ENCODE results near the gene ANKRD7. TPM values are rescaled to one million over a fixed set of nuclear protein-coding genes. Genes with fewer than 3 reads are reported as not detected.

ANKRD7 gene
- total and polyA plus RNA-seq, 8 donors, result 0.58 to 2.5 (median 1.9) TPM

DNA sequence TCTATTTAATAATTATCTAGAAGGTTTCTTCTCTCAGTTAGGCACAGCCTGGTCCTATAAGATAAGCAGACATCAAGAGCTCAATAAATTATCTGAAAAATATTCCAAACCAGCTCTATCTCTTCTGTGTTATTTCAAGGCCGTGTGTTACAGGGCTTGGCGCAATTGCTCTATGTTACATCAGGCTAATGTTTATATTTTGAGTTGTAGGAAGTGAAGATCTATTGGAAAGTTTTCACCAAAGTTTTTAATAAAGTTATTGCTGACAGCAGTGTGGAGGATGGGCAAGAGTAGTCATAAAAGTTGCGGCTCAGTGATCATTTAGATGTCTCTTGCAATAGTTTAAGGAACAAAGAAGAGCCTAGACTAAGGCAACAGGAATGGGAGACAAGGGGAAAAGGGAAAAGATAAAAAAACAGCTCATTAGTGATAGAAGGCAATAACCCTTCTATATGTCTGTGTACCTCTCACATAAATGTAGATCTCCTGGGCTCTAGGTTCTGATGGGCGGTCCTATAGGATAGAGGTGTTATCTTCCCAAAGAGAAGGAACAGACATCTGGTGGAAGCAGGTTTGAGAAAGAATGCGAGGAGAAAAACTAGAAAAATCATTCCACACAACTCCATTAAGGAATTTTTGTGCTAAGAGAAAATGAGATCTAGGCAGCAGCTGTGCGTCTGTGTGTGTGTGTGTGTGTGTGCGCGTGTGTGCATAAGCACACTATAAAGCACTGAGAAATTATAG, 5.9 kb upstream of the ANKRD7 start:
- no peaks in the 10 kb centered on the region for H3K9me3 ChIP-seq
- TF ChIP-seq, protein P1, sequence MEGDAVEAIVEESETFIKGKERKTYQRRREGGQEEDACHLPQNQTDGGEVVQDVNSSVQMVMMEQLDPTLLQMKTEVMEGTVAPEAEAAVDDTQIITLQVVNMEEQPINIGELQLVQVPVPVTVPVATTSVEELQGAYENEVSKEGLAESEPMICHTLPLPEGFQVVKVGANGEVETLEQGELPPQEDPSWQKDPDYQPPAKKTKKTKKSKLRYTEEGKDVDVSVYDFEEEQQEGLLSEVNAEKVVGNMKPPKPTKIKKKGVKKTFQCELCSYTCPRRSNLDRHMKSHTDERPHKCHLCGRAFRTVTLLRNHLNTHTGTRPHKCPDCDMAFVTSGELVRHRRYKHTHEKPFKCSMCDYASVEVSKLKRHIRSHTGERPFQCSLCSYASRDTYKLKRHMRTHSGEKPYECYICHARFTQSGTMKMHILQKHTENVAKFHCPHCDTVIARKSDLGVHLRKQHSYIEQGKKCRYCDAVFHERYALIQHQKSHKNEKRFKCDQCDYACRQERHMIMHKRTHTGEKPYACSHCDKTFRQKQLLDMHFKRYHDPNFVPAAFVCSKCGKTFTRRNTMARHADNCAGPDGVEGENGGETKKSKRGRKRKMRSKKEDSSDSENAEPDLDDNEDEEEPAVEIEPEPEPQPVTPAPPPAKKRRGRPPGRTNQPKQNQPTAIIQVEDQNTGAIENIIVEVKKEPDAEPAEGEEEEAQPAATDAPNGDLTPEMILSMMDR (IDR thresholded peaks at IDR 0.05), result no peak
- H3K27ac ChIP-seq, result no peak overlapping the region
- H3K36me3 ChIP-seq, result no peaks in the 10 kb centered on the region
- intact Hi-C loops (cut with DNase I), result no loop called here
- peaks cover 0 to 13% of the 10 kb centered on the region in 2 donors for H3K27me3 ChIP-seq
- no peak for ATAC-seq
- H3K4me1 ChIP-seq, result peaks cover 0 to 5% of the 10 kb centered on the region in 2 donors
- H3K4me3 ChIP-seq, result no peak overlapping the region
- no peak for DNase-seq

DNA sequence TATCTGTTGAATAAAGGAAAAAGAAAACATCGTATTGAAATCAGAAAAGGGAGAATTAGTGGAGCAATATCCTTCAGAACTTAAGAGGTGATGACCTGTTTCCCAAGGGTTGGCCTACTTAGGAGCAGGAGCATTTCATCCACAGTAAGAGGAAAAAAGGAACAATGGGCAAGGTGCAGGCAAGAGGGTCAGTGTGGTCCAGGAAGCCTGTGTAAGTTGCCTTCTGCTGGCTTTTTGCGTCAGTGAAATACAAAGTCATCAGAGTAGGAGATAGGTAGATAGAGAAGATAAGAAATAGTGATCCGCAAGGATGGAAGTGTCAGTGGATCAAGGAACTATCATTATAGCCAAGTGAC, 5.4 kb upstream of the ANKRD7 start:
- H3K36me3 ChIP-seq, result no peaks in the 10 kb centered on the region
- H3K4me3 ChIP-seq, result no peak overlapping the region
- H3K9me3 ChIP-seq, result no peaks in the 10 kb centered on the region
- ATAC-seq, result no peak
- TF ChIP-seq, protein P1 (IDR thresholded peaks at IDR 0.05), result no peak
- no peak overlapping the region for H3K27ac ChIP-seq
- H3K4me1 ChIP-seq, result peaks cover 0 to 4% of the 10 kb centered on the region in 2 donors
- H3K27me3 ChIP-seq, result peaks cover 0 to 9% of the 10 kb centered on the region in 2 donors
- no peak for DNase-seq
- intact Hi-C loops (cut with DNase I), result no loop called here

DNA sequence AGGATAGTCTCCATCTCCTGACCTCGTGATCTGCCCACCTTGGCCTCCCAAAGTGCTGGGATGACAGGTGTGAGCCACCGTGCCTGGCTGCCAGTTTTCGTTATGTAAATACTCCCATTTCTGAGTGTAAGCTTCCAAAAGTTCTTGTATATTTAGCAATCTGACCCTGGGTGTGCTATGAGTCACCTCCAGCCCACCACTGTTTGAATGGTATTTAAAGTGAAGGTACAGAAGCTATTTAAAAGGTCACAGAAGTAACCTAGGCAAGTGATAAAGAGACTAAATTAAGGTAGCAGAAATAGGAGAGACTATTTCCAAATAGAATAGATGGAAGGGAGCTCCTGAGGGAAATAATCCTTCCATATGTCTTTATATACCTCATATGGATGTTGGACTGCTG, 3.9 kb upstream of the ANKRD7 start:
- no peak overlapping the region for H3K27ac ChIP-seq
- H3K4me1 ChIP-seq, result no peaks in the 10 kb centered on the region
- intact Hi-C loops (cut with DNase I), result no loop called here
- H3K36me3 ChIP-seq, result no peaks in the 10 kb centered on the region
- ATAC-seq, result no peak
- no peaks in the 10 kb centered on the region for H3K9me3 ChIP-seq
- no peaks in the 10 kb centered on the region for H3K27me3 ChIP-seq
- DNase-seq, result no peak
- no peak overlapping the region for H3K4me3 ChIP-seq
- TF ChIP-seq, protein P1 (IDR thresholded peaks at IDR 0.05), result no peak

DNA sequence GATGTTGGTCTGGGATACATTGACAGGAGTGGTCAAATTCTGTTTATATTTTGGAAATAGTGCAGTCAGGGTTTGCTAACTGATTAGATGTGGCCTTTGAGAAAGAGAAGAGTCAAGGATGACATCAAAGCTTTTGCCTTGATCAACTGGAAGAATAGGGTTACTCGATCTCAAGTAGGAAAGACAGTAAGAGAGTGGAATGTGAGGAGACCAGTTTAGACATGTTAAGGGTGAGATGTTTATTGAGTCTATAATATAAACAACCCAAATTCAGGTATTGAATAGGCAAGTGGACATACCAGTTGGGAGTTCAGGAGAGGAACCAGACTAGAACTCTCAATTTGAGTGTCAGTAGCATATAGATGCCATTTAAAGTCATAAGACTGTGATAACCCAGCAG, 1.9 kb upstream of the ANKRD7 start:
- intact Hi-C loops (cut with DNase I), result no loop called here
- no peak for ATAC-seq
- Histone ChIP-seq H3K4me3 (no peak overlapping the region), H3K36me3 (no peaks in the 10 kb centered on the region), H3K27me3 (no peaks in the 10 kb centered on the region), H3K27ac (no peak overlapping the region), H3K9me3 (no peaks in the 10 kb centered on the region), H3K4me1 (no peaks in the 10 kb centered on the region)
- DNase-seq, result no peak
- TF ChIP-seq, protein P1 (IDR thresholded peaks at IDR 0.05), result no peak

DNA sequence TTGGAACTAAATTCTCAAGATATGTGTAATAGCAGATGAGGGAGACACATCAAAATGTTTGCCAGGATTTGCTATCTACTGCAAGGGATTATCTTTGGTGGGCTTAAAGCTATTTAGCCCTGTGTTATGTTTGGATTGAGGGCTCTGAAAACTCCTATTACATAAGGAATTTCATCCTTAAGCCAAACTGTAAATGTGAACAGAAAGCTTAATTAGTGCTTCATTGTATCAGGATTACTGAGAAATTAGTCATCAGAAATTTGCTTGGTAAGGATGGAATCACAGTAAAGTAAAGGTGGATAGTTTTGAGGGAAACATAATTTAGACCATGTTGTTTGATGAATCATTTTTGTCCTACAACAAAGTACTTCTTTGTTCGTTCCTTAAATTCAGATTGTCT, 8.3 kb downstream of the ANKRD7 start:
- TF ChIP-seq, protein P1 (IDR thresholded peaks at IDR 0.05), result no peak
- Histone ChIP-seq H3K9me3 (no peaks in the 10 kb centered on the region), H3K27me3 (no peaks in the 10 kb centered on the region), H3K4me1 (no peaks in the 10 kb centered on the region), H3K27ac (no peak overlapping the region), H3K36me3 (no peaks in the 10 kb centered on the region), H3K4me3 (no peak overlapping the region)
- DNase-seq (no peak), ATAC-seq (no peak)
- intact Hi-C loops (cut with DNase I), result no loop called here

All from left lung (tissue), 10 donors.